DMS114 treated with DMSO at 0.1 percent for 48 hours (cell line): ENCODE measurements around the gene CCDC93.
"Not testable (repeated sequence)": the region's sequence is repeated elsewhere in the genome, so short reads cannot be mapped to it uniquely, and the experiment has no call there.

Source experiments
- DNase-seq: peaks from one replicate; lab custom pipeline; 2025; ENCODE audit not compliant: unreplicated experiment; lab: John Stamatoyannopoulos, UW

The CCDC93 gene

DNA sequence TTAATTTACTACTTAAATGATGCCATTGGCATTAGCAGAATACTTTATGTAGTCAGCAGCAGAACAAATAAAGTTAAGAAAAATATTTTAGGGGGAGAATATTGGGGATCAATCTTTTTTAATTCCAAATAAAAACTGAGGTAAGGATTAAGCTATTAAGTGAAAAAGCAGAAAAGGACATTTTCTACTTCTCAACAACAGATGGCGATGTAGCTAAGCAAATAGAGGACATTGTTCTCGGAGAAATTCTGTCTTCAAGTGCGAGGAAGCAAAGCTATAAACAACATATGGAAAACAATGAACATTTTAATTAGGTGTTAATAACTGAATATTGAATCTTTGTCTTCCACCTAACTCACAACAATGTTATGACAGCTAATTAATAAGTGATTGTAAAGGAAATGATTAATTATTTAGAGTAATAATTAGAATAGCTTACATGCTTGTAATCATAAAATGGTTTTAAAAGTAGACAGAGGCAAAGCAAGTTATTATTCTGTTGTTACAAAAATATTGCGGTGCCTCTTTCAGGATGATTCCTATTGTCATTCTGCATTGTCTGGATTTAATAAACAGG, 32.9 kb upstream of the CCDC93 start:
- DNase-seq: peak; percentile 9

- no peak for DNase-seq
These were observed 31.4 kb upstream of the CCDC93 start for GRCh38 chr2:118045286-118045685.

DNA sequence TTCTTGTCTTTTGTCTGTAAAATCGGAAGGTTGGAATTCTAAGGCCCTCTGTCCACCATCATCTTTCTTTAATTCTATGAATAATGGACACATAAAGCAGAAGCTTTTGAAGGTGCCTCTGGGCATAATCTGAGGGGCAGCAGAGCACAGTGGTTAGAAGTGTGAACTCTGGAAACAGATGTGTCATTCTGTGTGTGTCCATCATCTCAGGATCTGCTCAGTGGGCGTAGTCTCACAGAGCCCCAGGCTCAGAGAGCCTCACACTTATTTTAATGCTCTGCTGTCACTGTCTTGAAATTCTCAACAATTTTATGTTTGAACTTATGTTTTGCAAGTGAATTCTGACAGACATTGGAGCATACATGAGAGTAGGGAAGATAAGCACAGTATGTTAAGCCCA, 31.0 kb upstream of the CCDC93 start:
- DNase-seq: no peak

DNA sequence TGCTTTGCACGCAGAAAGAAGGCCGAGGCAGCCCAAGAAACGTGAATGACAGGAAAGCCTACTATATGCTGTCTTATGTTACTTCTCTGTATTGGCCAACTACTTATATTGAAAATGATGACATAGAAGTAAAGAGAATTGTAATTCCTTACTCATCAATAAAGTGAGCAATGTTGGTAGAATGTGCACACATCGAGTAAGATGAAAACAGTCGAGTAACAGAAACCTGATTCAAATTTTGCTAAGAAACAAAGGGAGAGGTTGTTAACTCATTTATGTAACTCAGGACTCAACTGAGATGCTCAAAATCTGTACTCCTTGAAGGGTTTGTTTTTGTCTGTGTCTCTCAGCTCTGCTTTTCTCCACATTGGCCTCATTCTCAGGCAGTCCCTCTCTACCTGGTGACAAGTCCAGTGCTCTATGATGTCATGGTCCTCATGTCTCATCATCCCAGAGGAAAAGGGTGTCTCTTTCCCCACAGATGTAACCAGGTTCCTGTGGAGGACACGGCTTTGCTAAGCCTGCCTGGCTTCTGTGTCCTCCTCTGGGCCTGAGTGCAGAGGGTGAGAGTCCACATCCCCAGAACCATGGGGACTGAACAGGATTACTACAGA, 30.3 kb upstream of the CCDC93 start:
- DNase-seq: no peak

- no peak for DNase-seq
These were observed 27.0 kb upstream of the CCDC93 start for GRCh38 chr2:118040891-118041290.

GRCh38 chr2:118032169-118033013, 18.5 kb upstream of the CCDC93 start:
- peak; percentile 28 for DNase-seq

GRCh38 chr2:118031566-118031965, 17.7 kb upstream of the CCDC93 start:
- DNase-seq: no peak

DNA sequence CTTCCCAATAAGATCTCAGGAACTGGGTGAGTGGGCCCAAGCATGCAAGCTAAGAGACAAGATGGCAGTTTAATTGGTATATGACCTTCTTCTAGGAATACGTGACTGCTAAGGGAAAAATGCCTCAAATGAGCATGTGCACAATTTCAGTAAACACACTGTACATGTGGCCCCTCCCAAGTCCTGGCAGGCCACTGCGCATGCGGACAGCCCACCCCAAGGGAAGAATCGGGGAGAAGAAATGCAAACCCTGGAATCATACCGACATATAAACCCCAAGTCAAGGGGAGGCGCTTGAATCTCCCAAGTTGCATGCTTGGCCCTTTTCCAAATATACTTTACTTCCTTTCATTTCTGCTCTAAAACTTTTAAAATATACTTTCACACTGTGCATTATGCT, 15.2 kb upstream of the CCDC93 start:
- no peak for DNase-seq

GRCh38 chr2:118021356-118021755, 7.5 kb upstream of the CCDC93 start:
- DNase-seq: no peak

DNA sequence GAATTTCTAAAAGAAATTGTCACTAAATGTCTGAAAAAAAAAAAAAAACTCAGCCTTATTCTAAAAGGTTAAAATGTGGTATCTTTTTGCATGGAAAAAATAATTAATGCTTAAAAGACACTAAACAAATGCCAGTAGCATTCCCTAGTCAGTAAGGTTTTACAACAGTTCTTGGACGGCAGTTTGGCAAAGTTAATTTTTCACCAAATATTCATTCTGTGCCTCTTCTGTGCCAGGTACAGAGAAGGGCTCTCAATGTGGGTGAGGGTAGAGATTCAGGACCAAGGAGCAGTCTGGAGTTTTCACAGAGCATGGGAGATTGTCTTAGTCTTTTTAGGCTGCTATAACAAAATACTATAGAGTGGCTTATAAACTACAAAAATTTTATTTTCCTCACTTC, 6.0 kb upstream of the CCDC93 start:
- no peak for DNase-seq

DNA sequence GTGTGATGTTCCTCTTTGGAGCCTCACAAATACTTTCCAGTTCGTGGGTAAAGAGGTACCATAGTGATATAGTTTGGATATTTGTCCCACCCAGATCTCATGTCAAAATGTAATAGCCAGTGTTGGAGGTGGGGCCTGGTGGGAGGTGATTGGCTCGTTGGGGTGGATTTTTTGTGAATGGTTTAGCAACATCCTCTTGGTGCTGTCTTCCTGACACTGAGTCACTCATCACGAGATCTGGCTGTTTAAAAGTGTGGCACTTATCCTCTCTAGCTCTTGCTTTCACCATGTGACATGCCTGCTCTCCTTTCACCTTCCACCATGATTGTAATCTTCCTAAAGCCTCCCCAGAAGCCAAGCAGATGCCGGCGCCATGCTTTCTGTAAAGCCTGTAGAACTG, 3.0 kb upstream of the CCDC93 start:
- DNase-seq: no peak

DNA sequence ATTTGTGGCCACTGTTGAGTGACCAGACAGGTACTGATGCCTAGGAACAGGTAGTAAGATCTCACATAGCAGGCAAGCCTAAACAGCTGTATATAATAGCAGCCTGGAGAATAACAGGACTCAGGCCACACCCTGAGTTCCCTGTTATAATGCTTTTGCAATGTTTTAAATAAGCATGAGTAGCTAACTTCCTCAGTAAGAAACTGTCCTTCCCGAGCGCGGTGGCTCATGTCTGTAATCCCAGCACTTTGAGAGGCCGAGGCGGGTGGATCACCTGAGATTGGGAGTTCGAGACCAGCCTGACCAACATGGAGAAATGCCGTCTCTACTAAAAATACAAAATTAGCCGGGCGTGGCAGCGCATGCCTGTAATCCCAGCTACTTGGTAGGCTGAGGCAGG, 1.9 kb upstream of the CCDC93 start:
- not testable (repeated sequence) for DNase-seq

GRCh38 chr2:118014492-118014824, 588 bp upstream of the CCDC93 start:
- no peak for DNase-seq

DNA sequence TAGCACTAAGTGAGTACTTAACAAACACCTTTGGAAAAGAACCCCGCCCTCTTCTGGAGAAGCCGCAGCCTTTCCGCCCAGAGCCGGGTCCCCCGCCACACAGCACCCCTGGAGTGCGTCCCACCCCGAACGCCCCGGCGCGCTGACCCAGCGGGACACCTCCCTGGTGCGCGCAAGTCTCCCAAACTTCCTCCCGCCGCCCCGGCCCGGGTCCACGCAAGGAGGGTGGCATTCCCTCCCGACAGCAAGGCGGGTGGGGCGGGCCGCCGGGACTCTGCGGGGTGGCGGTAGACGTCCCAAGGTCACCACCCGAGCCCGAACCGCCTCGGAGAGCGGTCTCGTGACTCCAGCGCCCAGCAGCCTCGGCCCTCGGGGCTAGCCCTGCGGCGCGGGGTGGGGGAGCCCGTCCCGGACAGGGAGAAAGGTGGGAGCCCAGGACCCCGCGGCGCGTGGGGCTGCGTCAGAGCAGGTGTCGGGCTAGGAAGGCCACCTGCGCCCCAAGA, 598 bp downstream of the CCDC93 start:
- DNase-seq: no peak

DNA sequence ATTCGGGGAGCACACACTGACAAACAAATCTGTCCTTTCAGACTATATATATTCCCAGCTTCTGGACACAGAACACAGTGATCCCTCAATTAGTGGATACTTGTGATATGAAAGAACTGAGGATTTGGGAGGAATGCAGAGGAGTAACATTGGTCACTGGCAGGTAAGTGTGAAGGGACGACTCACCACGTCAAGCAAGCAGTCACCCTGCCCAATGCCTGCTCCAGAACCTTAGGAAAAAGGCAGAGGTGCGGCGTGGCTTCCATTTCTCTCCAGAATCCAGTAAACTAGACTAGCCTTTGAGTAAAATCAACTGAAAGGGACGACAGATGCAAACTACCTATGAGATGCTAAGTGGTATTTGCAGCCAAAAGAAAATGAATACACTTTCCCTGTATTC, 1.1 kb downstream of the CCDC93 start:
- DNase-seq: no peak

GRCh38 chr2:118010473-118010872, 3.4 kb downstream of the CCDC93 start:
- no peak for DNase-seq

- DNase-seq: no peak
These were observed 7.0 kb downstream of the CCDC93 start for GRCh38 chr2:118006861-118007260.

DNA sequence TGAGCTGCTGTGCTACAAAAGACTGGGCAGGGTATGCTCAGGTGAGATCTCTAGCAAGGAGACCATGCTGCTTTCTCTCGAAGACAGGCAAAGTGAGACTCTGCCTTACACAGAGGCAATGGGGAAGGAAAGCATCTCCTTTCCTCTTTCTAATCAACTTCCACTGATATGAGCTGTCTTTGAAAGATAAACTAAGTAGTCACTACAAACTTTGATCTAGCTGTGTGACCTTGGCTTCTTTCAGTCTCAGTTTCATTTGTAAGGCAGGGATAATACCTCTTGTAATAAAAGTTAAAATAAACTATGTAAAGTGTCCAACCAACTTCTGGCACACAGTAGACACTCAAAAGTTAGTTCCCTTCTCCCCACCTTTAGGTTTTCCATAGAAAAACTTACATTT, 7.5 kb downstream of the CCDC93 start:
- DNase-seq: no peak

DNA sequence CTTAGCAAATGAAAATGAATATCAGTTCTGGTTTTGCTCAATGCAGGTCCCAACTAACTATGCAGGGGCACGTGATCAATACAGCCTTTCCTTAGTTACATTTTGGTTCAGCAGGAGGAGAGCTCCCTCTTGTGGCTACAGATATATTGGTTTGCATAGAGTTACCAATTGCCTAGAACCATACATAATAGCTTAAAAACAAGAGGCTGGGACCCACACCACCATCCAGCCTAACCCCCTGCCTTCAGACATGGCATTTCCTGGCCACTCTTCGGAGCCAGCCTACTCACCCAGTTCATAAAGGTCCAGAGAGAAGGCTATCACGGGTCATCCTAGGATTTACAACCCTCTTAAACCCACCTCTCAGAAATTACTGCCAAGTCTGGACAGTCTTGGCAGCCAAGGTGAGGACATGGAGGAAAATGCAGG, 10.5 kb downstream of the CCDC93 start:
- DNase-seq: peak; percentile 46

DNA sequence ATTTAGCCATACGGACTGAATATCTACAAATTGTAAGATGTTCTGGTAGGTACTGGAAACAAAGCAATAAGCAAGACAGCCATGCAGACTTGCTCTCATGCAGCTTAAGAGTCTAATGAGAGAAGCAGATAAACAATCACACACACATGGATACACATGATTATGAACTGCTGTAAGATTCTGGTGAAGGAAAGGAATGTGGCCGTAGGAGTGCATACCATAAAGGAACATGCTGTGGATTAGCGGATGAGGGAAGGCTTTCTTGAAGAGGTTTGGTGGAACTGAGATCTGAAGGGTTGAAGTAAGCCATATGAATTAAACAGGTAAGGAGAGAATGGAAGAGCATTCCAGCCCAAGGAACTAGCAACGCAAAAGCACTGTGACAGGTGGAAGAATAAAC, 13.8 kb downstream of the CCDC93 start:
- no peak for DNase-seq

GRCh38 chr2:117997872-117998454, 15.9 kb downstream of the CCDC93 start:
- no peak for DNase-seq

GRCh38 chr2:117996525-117996924, 17.3 kb downstream of the CCDC93 start:
- DNase-seq: no peak
